HG02870 (cell line): Measurements from ENCODE around the gene OLA1.

ENCODE experiments used
- ATAC-seq: cut with Tn5 transposase; IDR thresholded peaks from one replicate; pipeline ENCODE4 v1.9.1; 2021; ENCODE audit warnings: mild to moderate bottlenecking, moderate library complexity; ENCODE audit not compliant: unreplicated experiment

OLA1 gene

DNA sequence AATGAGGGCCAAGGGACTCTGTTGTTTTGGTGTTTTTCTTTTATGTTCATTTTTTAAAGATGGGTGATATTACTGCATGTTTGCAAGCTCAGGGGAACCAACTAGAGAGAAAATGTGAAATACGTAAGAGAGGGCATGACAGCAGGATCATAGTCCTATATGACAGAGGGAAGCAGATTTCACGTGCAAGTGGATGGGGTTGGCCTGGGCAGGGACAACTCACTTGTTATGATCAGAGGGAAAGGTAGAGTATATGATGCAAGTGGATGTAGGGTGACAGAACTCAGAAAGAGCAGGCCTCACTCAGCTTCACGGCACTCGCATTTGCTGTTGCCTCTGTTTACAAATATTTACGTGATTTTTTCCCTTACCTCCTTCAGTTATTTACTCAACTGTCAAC is 67.0 kb downstream of the OLA1 start:
- ATAC-seq, result no peak

DNA sequence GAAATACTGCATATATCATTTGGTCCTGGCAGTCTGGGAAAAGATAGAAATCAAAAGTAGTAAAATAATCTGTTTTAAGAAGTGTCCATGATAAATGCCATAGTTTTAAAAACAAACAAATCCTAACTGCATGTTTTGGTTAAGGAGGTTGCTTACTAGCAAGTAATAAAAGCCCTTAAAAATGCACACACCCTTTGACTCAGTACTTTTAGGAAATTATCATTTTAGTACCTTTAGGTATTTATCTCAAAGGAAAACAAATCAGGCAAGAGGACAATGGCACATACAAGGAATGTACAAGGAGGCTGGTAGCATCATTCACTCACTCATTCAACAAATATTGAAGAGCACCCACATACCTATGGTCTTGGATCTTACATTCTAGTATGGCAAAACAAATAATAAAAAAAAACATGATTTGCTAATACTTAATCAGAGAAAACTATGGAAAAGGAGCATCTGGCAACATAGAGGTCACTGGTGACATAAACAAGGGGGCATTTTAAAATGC is 67.6 kb downstream of the OLA1 start:
- no peak for ATAC-seq

DNA sequence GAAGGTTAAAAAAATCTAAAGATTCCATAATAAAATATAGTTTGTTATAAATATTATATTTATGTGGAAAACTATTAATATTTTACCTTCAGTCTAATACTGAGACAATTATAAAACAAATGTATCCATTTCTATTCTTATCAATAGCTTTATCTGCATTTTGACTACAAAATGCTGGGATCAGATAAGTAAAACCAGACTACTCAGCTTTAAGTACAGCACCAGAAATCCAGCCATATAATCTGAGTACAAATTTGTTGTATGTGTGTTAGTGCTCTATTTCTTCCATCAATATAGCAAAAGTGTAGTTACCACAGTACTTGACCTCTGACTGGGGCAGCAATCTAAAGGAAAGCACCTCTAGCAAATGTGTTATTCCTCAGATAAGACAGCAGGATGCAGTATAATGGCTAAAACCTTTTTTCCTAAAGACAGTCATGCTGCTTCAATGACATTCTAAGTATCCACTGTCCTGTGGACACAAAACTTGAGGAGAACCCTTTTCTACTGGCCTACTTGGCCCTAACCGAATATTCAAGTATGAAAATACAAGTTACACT is 68.1 kb downstream of the OLA1 start:
- no peak for ATAC-seq

DNA sequence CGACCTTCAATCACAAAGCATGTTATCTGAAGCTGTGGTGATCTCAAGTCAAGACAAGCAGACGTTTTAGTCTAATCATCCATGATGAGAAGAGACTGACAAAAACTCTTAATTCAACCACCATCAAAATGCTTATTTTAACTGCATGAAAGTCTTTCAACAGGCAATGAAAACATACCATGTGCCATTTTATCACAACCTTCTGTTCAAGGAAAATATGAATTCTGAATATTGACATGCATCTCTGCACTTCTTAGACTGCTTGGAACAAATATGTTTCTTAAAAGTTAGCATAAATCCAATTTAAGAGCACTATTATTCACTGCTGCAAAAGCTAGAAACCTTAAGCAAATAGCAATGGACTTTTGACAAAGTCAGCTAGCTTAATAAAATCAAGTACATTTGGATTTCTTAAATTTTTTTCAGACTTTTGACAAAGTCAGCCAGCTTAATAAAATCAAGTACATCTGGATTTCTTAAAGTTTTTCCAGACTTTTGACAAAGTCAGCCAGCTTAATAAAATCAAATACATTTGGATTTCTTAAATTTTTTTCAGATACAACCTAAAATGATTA is 70.9 kb downstream of the OLA1 start:
- no peak for ATAC-seq

DNA sequence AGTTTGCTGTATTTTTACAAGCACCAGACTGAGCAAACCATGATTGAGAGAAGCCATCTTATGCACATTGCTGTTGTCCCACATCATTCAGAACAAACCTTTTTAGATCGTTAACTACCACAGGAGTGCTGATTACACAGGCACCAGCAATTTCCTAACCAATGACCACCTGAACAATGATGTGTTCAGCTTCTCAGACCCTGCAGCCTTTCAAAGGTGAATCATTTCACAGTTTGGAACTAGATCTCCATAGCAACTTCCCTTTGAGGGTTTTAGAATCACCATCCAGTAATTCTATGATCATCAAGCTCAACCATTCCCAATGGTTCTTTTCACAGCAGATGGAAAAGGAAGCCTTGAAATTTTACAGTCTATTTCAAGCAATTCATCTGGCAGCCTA is 71.4 kb downstream of the OLA1 start:
- no peak for ATAC-seq

DNA sequence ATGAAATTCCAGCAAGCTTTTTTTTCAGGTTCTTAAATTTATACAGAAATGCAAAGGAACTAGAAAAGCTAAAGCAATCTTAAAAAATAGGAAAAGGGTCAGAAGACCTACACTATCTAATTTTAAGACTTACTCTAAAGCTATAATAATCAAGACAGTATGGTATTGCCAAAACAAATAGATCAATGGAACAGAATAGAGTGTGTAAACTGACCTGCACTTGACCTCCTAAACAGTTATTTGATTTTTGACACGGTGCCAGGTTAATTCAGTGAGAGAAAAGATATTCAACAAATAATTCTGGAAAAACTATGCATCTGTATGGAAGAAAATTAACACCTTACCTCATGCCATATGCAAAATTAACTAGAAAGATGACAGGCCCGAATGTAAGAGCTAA is 73.6 kb downstream of the OLA1 start:
- ATAC-seq, result no peak

DNA sequence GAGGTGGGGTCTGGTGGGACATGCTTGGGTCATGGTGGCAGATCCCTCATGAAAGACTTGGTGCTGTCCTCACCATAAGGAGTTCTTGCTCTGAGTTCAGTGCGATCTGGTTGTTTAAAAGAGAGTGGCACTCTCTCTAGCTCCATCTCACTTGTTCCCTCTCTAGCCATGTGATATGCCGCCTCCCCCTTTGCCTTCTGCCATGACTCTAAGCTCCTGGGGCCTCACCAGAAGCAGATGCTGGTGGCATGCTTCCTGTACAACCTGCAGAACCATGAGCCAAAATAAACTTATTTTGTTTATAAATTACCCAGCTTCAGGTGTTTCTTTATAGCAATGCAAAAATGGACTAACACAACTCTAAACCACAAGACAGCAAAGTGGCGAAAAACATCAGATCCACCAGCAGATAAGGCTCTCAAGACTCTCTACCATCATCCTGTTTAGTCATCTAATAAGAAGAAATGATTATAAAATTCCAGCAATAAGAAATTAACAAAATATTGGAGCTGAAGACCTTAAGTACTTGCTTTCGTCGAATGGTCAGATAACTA is 75.5 kb downstream of the OLA1 start:
- ATAC-seq, result no peak

DNA sequence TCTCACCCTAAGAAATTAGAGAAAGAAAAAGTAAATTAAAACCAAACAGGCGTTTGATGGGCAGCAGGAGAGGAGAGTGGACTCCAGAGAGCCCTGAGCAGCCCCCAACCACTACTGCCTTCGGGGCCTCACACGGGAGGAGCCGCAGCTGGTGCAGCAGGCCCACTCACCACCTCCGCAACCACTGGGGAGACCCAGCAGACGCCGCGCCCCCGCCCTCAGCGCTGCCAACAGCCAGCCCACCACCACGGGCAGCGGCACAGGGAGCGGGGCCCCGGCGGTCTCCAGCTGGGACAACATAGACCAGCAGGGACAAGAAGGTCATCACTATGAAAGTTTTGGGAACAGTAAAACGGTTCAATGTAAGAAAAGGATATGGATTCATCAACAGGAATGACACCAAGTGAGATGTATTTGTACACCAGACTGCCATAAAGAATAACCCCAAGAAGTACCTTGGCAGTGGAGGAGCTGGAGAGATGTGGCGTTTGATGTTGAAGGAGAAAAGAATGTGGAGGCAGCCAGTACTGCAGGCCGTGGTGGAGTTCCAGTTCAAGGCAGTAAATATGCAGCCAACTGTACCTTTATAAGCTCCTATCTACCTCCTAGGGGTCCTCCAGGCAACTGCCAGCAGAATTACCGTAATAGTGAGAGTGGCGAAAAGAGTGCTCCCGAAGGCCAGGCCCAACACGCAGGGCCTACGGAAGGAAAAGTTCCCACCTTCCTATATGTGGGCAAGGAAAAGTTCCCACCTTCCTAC is 76.5 kb downstream of the OLA1 start:
- no peak for ATAC-seq

DNA sequence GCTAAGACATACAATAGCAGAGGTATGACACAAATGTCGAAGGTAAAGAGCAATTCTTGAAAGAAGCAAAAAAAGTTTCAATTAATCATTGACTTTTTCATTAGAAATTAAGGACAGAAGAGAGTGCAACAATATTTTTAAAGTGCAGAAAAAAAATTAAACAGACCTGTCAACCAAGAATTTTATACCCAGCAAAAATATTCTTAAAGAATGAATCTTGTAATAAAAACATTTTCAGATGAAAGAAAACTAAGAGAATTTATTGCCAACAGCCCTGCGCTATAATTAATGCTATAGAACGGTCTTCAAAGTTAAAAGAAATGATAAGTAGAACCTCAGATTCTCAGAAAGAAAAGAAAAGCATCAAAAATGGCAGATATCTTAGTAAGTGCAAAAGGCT is 79.0 kb downstream of the OLA1 start:
- no peak for ATAC-seq

DNA sequence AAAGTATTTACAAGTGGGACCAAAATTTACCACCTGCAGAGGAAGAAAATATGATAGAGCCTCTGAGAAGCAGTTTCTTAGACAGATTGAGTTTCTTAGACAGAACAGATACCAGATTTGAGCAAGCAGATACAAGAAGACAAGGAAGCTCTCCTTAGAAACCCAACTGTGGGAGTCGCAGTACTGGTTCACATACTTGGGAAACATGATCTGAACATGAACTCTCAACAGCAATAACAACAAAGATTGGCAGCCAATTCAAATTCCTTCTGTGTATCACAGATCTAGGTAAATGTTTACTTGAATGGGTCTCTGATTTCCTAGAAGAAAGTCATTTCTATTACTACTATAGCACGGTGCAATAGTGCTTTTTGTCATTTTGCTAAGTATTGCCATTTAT is 82.1 kb downstream of the OLA1 start:
- ATAC-seq, result no peak

DNA sequence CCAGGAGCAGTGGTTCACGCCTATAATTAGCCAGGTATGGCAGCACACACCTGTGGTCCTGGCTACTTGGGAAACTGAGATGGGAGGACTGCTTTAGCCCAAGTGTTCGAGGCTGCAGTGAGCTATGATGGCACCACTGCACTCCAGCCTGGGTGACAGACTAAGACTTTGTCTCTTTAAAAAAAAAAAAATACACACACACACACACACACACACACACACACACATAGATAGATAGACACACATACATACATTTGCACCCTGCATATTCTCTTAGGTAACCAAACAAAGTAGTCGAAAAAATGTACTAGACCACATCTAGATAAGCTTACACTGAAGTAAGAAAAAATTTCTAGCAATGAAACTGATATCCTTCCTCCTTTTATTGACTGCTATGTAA is 86.8 kb downstream of the OLA1 start:
- ATAC-seq, result no peak

DNA sequence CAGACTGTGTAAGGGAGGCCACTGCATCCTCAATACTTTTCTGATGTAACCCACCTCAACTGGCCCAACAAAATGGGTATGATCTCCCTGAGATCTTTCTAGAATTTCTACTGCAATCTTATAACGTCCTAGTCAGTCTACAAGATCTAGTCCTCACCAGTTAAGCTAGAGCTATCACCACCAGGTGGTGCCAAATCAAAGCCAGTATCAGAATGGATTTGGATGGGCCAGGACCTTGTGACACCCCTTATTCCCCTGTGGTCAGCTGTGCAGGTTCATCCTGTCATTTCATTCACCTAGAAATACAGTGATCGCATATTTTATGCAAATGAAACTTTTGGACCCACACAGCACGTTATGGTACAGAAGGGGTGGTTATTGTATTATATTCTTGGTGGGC is 90.3 kb downstream of the OLA1 start:
- no peak for ATAC-seq

DNA sequence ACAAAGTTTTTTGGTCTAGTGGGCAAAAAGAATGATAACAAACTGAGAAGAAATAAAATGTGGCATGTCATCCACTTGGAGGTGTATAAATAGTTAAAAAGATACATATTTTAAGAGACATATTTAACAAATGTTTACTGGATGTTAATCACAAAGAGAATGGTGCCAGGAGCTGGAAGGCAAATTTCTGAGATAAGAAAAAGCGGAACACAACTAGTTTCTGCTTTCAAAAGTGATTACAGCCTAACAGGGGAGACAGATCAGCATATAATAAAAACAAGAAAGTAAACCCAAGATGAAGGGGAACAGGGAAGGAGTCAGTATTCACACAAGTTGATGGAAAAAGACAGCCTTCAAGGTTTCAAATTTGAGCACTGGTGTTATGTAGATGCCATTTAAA is 91.3 kb downstream of the OLA1 start:
- ATAC-seq, result no peak

DNA sequence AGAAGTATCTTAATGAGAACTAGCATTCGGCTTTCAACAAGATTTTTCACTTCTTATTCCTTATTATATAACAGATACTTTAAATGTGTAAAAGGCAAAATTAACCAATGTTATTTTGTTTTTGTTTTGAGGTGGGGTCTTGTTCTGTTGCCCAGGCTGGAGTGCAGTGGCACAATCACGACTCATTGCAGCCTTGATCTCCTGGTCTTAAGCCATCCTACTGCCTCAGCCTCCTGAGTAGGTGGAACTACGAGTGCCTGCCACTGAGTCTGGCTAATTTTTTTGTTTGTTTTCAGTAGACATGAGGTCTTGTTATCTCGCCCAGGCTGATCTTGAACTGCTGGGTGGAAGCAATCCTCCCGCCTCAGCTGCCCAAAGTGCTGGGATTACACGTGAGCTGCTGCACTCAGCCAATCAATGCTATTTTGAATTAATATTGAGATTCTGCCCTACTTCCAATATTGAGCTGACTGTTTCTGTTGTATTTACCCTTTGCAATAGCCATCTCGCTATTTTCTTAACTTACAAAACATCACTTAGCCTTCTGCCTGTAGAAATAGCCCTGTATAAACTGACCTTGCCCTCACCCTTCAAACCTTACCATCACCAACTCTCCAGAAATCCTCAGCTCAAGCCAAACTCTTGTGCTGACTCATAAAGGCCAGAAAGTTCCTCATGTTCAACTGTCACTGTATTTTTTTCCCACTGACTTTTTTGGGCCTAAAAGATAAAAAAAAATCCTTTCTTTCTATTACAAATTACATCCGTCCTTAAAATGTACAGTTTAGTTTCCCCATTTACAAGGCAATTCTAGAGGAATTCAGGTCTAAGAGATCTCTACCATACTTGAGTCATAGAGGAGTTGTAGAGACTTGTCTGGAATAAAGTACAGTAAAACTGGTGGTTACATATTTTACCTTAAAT is 94.3 kb downstream of the OLA1 start:
- ATAC-seq, result no peak

DNA sequence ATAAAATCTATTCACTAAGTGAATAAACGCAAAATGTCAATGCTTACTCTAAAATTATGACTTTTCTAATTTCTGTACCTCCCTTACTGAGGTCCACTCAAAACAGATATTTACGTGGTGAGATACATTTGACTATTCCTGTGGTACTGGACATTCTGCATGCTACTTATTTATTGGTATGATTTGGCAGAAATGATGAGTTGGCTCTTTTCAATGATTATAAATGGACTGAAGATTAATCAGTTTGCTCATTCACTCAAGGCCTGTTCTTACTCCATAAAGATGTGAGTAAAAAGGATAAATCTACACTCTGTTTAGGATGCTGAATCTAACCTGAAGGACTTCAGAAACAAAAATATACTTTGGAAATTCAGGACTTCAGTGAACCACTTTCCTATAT is 98.8 kb downstream of the OLA1 start:
- ATAC-seq, result no peak

DNA sequence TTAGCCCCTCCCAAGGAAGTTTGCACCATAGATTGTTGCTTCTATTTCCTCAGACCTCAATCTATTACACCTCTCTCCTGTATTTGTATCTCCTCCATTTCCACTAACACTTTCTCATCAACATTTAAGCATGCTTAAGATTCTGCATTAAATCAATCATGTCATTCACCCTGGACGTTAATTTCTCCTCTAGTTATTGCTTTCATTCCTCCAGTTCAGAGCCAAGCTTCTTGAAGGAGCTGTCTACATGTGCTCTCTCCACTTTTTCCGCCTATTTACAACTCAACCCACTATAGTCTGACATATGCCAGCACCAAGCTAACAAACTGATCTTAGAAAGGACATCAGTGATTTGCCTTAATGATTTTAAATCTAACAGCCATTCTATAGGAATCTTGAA is 99.5 kb downstream of the OLA1 start:
- ATAC-seq, result no peak

DNA sequence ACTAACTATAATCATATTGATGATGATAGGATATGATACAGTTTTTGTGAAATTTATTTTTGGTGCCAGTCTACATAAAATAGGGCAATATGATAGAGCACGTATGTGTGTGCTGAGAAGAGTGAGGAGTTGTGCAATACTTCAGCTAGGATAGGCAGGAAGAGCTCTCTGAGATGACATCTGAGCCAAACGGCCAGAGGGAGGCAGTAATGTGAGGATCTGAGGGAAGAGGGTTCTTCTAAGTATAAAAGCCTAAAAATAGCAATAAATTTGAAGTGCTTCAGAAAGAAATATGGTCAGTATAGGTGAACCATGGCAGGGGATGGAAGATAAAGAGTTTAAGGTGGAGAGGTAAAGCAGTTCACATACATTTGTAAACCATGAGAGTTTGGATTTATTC is 102.5 kb downstream of the OLA1 start:
- no peak for ATAC-seq

DNA sequence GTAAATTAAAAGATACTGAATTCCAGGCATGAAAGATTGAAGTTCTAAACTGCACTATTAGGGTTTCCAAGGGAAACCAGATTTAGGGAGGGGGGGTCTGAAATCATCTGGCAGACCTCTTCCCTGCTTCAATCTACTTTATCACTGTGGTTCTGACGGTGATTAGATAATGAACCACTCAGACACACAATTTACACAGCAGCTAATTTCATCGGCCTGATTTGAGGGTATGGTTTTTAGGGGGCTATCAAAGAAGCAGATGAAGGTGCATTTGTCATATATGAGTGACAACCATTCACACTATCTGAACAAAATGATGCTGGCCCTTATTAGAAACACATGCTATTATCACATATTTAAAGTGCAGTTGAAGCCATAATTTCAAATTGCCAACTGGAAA is 106.0 kb downstream of the OLA1 start:
- ATAC-seq, result no peak

DNA sequence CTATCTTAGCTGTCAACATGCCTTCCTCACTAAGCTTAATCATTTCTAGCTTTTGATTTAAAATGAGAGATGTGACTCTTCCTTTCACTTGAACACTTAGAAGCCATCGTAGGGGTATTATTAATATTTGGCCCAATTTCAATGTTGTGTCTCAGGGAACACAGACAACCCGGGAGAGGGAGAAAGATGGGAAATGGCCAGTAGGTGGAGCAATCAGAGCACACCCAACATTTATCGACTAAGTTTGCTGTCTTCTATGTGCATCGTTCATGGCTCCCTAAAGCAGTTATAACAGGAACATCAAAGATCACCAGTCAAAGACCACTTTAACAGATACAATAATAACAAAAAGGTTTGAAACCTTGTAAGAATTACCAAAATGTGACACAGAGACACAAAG is 110.2 kb downstream of the OLA1 start:
- no peak for ATAC-seq

DNA sequence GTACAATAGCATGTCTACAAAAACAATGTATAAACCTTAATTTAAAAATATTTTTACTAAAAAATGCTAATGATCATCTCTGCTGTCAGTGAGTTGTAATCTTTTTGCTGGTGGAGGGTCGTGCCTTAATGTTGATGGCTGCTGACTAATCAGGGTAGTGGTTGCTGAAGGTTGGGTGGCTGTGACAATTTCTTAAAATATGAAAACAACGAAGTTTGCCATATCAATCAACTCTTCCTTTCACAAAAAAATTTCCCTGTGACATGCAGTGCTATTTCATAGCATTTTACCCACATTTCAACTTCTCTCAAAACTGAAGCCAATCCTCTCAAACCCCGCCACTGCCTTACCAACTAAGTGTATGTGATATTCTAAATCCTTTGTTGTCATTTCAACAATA is 112.4 kb downstream of the OLA1 start:
- ATAC-seq, result no peak

DNA sequence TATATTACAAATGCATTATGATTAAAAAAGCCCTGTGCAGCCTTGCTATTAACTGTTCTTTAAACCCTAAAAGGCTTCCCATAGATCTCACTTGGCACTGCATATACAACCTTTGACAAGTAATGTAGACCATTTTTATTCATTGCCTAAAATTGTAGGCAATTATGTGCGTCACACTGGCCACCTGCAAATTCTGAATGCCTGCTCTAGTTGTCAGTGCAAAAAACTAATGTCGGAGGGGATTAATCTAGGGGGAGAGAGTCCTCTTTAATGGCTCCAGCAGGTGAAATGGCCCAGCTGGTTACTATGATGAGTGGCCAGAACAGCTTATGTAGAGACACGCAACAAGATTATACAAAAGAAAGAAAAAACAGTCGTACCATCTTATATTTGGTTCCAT is 123.2 kb downstream of the OLA1 start:
- no peak for ATAC-seq
